OCI-M2 (cell line): ENCODE results near the gene FADS2.

Experiments used
- DNase-seq: peaks from one replicate; lab custom pipeline; 2025; ENCODE audit not compliant: unreplicated experiment; lab: John Stamatoyannopoulos, UW

The FADS2 gene

DNA sequence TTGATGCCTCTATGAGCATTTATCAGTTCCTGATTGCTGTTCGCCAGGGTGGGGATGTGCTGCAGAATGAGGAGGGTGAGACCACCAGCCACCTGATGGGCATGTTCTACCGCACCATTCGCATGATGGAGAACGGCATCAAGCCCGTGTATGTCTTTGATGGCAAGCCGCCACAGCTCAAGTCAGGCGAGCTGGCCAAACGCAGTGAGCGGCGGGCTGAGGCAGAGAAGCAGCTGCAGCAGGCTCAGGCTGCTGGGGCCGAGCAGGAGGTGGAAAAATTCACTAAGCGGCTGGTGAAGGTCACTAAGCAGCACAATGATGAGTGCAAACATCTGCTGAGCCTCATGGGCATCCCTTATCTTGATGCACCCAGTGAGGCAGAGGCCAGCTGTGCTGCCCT lies 32.6 kb upstream of the FADS2 start:
- no peak for DNase-seq

DNA sequence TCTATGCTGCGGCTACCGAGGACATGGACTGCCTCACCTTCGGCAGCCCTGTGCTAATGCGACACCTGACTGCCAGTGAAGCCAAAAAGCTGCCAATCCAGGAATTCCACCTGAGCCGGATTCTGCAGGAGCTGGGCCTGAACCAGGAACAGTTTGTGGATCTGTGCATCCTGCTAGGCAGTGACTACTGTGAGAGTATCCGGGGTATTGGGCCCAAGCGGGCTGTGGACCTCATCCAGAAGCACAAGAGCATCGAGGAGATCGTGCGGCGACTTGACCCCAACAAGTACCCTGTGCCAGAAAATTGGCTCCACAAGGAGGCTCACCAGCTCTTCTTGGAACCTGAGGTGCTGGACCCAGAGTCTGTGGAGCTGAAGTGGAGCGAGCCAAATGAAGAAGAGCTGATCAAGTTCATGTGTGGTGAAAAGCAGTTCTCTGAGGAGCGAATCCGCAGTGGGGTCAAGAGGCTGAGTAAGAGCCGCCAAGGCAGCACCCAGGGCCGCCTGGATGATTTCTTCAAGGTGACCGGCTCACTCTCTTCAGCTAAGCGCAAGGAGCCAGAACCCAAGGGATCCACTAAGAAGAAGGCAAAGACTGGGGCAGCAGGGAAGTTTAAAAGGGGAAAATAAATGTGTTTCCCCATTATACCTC lies 32.1 kb upstream of the FADS2 start:
- no peak for DNase-seq

DNA sequence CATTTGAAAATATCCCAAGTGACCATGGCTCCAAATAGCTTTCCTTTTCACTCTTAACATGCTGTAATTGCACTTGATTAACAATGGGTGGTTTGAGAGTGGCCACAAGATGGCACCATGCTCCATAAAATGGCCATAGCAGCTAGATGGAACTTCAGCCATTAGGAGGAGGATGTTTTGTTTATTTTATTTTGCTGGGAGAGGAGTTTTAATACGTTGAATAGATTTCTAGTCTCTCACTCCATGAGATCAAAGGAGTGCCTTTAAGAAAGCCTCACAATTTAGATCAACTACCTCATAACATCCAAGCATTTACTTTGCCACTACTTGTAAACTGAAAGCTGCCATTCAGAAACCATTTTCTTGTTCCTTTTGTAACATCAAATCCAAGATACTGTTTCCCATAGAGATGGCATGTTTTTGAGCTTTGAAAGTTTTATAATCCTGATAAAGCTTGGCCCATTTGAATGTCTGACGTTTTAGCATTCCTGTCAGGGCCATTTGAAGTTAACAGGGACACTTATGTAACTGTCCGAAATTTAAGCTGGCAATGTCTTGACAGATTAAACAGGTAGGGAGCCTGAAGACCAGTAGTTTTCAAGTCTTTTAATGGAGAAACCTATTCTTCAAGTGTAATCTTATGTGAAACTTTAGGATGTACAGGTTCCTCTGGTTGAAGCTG lies 30.7 kb upstream of the FADS2 start:
- DNase-seq, result no peak

DNA sequence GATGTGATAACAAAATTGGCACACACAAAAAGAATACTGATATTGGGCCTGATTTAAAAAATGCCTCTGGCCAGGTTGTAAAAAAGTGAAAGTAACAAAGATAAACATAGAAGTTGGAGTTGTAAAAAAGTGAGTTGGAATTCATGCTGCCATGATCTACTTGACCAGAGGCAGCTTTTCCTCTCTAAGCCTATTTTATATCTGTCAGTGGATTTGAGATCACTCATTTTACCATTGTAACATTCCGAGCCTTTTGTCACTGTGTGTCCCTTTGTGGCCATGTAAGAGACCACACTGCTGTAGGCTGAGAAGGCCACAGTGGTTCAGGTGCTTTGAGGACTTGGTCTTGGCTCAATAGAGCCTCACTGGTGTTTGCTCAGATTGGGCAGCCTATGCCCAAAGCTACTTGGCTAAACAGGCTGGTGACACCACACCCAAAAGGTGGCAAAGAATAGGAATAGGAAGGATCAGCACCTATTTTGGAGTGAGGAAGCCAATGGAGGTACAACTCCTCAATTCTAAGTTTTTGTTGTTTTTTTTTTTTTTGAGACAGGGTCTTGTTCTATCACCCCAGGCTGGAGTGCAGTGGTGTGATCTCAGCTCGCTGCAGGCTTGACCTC lies 28.3 kb upstream of the FADS2 start:
- DNase-seq, result no peak

DNA sequence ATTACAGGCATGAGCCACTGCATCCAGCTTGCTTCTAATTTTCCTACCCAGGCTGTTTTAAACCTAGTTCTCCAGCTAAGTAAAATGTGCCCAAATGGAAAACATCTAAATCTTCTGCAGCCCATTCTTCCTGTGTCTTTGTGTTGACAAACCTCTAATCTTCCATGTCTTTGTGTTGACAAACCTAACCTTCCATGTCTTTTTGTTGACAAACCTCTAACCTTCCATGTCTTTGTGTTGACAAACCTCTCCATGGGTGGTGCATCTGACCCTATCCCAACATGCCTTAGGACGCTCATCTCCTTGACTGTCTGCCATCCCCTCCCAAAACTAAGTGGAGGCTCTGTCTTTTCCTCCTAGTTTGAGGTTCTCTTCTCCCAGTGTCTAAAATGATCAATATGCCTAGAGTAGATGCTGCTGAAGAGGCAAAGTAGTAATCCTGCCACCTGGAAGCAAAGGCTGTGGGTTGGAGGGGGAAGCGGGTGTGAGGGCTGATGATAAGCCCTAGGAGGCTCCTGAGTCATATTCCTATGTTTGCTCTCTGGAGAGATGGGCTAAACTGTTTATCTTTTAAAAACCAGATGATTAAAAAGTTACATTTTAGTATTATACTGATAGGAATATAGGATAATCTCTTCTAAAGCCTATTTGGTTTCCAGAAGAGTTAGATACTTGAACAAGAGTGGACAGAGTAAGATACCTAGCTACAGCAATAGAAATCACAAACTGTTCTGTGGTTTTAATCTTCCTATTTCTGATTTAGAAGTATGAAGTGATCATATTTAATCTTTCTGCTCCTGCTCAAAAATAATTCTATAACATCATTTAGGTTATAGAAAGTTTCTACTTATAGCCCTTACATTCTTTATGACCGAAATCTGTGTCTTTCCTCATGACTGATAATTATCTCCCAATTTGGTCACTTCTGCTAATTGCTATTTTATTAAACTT lies 27.5 kb upstream of the FADS2 start:
- DNase-seq, result no peak

DNA sequence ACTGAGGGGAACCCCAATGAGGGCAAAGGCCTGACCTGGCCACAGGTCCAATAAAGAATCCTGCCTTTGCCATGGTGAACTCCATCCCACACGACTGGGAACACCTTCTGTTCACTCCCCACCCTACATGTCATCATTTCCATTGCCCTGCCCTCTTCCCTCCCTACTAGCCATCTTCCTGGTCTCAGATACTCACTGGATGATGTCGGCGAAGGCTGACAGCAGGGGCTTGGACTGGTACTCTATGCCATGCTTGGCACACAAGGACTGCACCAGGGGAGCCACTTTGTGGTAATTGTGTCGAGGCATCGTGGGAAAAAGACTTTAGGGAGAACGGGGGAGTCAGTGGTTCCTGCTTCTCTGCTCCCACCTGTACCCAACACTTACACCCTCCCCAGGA lies 25.5 kb upstream of the FADS2 start:
- DNase-seq, result no peak

DNA sequence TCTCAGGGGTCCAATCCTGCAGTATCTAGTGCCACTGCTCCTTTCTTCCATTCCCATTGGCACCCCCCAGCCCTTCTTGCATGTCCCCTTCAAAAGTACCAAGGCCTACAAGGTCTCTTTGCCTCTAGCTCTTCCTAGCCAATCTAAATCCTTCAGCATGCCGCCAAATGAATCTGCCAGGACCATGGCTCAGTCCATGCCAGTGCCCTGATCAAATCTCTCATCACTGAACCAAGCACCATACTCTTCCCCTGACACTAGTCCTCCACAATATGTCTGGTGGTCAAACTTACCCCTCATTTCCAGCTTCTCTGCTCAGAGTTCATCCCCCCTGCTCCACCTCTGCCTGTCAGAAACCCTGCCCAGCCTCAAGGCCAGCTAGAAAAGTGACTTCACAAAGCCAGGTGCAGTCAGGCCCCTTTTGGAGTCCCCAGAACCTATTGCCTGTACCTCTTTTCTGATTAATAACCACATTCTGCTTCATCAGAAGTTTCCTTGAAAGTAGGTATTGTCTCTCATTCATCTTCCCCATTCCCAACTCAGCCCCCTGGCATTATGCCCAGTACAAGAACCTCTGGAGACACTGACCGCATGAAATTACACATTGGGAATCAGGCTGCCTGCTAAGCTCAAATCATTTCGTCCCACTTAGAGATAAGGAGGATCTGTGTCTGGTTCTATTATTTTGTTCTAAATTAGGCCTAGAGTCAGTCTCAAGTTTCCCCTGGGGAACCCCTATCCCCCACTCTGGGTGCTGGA lies 24.0 kb upstream of the FADS2 start:
- DNase-seq, result no peak

DNA sequence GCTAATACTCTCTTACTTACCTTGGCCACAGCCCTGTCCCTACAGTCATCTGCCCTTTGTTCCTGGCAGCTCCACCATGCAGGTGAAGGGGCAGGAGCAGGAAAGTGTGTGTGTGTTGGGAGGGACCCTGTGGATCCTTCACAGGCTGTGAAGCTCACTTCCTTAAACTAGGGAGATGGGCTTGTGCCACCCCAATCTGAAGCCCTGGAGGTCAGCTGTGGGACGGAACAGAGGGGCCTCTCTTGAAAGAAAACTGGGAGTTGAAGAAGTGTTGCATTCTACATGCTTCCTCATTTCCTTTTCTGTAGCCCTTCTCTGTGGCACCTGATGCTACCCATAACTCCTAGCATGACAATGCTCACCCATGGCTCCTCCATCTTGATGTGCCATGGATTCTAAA lies 23.0 kb upstream of the FADS2 start:
- no peak for DNase-seq

DNA sequence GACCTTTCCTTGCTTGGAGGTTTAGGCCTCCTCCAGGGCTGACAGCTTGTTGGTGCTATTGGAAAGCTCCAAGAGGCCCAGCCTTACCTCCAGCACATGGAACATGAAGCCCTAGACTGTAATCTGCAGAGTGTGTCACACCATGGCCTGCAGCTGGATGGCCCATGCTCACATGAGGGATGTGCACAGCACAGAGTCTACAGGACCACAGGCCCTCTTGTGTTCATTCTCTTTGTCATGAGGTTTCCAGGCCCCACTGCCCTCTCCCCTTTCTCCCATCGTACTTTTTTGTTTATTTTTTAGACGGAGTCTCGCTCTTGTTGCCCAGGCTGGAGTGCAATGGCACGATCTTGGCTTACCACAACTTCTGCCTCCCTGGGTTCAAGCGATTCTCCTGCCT lies 21.3 kb upstream of the FADS2 start:
- no peak for DNase-seq

DNA sequence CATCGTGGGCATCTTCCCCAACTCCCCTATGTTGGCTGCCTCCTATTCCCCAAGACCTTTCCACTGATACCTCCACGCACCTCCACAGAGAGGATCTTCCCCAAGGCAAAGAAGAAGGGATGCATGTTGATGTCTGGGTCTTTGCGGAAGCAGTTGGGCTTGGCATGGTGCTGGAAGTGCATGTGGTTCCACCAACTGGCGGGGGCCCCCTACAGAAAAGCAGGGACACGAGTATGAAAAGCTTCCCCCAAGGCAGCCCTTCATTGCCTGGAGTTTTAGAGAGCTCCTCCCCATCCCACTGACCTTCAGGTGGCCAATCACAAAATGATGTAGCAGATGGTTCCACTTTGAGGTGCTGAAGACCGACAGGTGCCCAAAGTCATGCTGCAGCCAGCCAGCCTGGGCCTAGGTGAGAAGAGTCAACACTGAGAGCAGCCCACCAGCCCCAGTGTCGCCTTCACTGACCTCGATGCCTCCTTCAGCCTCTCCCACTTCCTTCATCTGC lies 17.4 kb upstream of the FADS2 start:
- DNase-seq, result no peak

DNA sequence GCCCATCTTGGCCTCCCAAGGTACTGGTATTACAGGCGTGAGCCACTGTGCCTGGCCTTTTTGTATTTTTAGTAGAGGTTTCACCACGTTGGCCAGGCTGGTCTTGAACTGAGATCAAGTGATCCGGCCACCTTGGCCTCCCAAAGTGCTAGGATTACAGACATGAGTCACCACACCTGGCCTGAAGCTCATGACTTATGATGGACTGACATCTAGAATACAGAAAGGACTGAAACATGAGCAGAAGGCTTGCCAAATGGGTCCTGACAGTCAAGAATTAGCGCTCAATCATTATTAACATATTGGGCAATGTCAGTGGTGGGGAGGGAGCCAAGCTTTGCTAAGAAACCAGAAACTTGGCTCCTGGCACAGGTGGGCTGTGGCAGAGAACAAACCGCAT lies 16.3 kb upstream of the FADS2 start:
- no peak for DNase-seq

DNA sequence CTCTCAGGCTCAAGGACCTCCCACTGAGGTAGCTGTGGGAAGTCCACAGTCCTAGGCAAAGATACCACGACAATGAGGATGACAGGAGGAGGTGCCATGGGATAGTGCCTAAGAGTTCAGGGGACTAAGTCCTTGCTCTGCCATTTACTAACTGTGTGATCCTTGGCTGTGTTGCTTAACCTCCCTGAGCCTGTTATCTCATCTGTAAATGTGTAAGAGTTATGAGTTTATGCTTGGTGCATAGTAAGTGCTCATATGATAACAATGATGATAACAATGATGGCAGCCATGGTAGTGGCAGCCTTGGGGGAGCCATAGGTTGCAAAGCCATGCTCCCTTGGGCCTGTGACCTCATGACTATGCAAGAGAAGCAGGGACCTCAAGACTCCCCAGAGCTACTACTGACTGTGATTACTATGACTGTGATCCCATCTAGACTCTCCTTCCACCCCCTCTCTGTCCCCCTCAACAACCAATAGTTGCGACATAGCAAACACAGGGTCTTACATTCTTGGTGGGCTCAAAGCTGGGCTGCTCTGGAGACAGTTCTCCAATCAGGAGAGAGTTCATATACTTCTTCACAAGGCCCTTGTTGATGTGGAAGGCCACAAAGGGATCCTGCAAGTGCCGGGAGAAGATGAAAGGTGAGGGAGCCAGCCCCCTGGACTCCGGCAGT lies 15.2 kb upstream of the FADS2 start:
- no peak for DNase-seq

DNA sequence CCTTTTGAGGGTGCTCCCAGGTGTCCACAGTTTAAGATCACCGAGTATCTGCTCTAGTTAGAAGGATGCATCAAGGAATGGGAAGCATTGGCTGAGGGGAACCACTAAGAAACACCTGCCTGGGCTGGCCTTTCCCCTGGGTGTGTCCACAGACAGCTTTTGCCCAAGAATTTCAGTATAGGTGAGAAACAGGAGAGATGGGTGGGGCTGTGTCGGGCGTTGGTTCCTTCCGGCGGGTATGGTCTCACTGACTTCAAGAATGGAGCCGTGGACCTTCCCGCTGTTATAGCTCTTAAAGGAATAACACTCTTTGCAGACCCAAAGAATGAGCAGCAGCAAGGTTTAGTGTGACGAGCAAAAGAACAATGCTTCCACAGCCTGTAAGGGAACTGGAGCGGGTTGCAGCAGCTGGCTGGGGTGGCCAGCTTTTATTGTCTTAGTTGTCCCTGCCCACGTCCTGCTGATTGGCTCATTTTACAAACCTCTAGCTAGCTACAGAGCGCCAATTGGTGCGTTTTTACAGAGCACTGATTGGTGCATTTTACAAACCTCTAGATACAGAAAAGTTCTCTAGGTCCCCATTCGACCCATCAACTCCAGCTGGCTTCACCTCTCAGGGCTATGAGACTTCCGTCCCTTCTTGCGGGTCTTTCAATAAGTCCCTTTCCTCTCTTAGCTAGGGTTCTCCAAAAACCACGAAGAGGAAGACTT lies 13.7 kb upstream of the FADS2 start:
- no peak for DNase-seq

DNA sequence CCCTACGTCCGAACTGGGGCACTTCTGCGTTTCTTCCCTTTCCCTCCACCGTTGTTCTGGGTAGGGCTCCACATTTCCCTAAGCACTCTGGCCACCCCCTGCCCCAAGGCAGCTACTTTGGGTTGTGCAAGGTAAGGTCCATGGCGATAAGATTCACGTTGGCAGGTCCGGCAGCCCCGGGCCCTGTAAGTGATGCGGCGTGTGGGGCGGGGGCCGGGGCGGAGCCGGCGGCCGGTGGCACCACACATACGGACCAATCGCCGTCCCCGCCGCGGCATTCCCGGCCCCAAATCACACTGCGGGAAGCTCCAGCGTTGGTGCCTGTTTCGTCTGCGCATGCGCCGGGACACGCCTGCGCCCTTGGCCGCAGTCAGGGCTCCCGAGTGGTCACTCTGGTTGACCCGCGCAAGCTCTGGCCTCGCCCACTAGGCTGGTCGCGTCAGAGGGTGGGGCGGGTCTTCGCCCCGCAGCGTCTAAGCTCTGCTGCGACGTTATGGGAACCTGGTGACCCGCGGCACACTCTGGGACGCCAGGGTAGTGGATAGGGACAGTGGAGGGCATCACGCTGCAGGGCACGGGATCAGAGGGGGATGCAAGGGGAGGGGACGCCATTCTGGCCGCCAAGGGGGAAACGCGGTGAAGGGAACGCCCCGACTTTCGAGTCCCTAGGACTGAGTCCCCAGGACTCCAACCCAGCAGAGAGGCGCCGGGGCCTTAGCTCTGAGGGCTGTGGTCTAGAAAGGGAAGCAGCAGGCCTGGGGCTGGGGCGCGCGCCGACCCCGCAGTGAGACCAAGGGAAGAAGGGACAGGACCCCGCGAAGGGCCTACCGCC lies 12.9 kb upstream of the FADS2 start:
- no peak for DNase-seq

DNA sequence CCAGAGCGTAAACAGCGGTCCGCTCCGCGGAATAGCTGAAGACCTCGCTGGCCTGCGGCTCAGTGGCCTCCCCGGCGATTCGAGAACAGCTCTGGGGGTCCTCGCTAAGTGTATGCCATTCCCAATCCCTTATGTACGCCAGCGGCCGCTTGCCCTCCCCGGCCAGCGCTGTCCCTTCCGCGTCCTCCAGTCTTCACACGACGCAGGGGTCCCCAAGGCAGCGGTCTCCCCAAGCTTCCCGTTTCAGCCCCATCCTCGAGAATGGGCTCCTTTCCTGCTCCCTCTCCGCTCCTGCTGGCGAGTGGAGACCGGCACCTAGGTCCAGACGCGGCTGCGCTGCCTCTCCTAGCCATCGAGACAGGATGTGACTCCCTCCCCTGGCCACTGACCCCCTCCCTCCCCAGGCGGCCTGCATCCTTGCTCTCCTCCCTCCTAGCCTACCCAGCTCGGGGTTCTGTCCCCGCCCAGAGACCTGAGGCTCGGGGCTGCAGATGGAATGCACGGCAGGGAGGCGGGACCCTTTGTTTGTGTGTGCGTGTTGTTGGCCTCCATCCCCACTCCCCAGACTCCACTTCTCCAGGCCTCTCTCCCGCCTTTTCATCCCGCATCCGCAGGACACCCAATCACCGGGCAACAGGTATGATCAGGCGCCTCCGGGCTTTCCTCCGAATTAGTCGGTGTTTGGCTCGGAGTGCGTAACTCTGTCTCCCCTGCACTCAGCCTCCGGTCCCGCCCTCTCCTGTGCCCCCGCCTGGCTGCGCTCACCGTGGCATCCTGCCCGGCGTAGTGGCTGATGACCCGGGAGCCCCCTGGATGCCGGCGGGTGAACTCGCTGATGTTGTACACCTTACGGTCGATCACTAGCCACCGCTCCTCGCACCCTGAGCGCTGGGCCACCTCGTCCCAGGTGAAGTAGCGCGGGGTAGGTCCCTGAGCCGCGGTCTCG lies 12.0 kb upstream of the FADS2 start:
- DNase-seq, result no peak

DNA sequence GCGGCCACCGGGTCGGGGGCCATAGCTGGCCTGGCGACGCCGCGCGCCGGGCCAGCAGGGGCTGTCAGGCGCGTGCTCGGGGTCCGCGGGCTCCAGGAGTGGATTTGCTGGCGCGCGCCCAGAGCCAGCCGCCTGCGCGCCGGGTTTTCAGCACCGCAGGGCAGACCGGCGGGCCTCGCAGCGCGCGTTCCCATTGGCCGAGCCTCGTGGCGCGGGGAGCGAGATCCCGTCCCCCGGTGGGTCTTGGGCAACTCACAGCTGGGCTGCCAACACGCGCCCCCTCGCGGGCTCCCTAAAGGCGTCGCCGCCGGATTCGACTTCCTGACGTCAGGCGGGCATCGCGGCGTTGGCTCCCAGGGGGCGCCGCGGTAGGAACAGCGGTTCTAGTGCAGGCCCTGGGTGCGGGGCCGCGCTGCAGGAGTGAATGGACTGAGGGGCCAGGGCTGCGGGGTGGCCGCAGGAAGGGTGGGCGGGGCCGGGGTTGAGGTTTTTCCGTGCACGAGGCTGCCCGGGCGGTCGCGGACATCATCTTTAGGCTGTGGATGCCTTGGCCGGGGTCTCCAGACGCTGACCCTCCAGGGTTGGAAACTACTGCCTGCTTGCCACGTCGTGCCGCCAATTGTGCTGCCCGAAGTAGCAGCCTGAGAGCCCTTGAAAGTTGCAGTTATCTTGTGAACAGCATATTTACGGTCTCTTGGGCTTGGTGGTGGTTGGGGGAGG lies 11.2 kb upstream of the FADS2 start, which contains the start of gene FADS1:
Gene FADS1, minus strand, starts transcription at position 268 of the 720 bp plus-strand sequence. Its CDS starts 74 bp downstream, at position 194.
- no peak for DNase-seq
